NCI-H226 (cell line): ENCODE measurements around the gene GPR156.
A peak's percentile ranks its signal among the peaks of the same experiment; 100 is the strongest.

ENCODE experiments used
- DNase-seq: peaks from one replicate; pipeline ENCODE4 v3.0.0-alpha.2; 2015

The GPR156 gene

DNA sequence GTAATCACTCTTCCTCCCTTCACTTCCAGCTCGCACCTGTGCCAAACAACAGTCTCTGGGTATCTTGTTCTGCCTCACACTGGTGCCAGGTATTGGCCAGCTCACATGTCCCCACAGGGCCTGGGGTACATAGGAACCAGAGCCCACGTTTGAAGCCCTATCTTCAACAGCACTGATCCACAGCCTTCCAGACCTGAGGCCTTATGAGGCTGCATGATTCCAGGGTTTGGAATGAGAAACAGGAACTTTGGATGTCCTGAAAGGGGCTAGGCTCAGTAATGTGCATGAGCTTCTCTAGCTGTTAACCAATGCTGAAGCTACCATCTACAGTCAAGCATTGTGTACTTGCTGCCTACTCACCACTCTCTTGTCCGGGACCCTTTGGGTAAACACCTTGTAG lies 92.4 kb downstream of the GPR156 start:
- DNase-seq: no peak

DNA sequence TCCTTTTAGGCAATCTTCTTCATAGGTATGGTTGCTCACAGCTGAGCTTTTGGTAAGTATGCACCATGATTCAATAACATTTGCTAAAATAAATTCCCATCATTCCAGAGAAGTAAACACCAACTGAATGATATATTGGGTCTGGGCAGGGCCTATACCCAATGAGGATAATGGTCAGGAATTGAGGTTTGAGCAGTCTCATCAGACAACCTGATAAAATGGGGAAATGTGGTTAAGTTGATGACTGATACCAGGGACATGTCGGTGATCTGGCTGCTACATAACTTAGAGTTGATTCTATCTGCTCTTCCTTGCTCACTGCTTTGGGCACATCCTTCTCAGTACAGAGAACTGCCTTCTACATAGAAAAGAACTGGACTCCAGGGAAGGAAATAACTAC lies 92.9 kb downstream of the GPR156 start:
- DNase-seq: no peak

DNA sequence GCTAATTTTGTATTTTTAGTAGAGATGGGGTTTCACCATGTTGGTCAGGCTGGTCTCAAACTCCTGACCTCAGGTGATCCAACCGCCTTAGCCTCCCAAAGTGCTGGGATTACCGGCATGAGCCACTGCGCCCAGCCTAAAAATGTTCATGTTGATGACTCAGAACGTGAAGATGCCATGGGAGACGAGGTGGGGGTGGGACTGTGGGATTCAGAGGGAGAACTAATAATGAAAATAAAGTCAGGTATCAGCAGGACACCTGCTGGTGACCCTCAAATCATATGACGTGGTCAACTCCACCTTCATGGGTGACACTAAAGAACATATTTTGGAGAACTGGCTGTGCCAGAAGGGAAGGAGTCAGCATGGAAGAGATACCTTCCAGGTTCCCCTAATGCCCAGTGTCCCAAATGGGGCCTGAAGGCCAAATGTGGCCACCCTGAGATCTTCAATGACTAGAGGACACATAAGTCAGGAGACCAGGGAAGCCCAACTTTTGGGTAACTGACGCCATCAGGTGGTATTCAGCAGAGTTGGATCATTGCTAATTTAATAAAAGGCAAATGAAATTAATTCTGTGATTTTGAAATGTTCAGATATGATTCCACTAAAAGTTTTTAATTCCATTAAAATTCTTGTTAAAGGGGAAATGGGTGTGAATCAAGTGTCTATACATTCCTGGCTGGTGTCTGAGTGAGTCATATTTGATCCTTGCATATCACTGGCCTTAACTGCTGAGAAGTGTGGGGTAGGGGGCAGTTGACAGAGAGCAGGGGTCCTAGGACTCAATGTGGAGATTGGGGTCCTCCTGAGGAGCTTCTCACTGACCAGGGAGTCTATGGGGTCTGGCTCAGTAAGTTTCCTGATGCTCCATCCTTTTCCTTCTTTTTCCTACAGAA lies 102.2 kb downstream of the GPR156 start:
- DNase-seq: no peak

DNA sequence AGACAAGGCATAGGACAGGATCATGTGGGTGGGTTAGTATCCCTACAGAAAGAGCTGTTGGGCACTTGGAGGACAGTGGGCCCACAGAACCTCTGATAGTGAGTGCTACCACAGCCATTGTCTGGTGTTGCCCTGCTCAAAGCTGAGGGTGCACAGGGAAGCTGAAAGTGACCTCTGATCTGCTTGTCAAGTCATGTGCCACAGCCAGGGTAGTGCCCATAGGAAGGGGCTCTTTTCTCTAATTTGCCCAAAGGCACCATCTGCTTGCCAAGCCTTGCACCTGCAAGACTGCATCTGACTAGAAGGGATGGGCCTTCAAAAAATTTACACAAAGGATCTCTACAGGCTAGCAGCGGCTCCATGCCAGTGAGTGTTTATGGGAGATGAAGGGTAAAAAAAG lies 103.4 kb downstream of the GPR156 start:
- DNase-seq: no peak

DNA sequence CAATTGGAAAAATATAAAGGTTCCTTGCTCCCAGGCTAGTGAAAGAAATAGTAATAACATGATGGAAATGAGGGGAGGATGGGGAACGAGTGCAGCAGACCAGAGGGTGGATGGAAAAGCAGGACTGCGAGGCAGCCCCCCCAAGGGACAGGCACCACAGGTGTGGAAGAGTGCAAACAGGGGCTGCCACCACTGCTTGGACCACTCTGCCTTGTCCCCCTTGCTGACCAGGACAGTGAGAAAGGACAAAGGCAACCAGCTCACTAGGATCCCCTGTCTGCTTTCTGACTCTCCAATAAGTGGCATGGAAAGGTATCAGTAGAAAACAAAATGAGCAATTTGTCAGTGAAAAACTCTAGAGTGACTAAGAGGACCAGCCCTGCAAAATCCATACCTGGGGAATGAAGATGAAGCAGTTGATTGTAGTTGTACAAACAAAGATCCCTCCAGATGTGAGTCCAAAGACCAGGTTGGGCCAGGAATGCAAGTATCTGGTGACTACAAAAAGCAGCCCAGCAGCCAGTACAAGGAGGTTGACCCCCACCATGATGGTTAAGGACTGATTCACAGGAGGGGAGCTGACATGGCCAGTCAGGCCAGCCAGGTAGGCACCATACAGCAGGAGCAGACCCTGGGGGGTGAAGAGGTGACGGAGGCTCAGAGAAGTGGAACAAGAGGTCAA lies 104.2 kb downstream of the GPR156 start:
- no peak for DNase-seq

DNA sequence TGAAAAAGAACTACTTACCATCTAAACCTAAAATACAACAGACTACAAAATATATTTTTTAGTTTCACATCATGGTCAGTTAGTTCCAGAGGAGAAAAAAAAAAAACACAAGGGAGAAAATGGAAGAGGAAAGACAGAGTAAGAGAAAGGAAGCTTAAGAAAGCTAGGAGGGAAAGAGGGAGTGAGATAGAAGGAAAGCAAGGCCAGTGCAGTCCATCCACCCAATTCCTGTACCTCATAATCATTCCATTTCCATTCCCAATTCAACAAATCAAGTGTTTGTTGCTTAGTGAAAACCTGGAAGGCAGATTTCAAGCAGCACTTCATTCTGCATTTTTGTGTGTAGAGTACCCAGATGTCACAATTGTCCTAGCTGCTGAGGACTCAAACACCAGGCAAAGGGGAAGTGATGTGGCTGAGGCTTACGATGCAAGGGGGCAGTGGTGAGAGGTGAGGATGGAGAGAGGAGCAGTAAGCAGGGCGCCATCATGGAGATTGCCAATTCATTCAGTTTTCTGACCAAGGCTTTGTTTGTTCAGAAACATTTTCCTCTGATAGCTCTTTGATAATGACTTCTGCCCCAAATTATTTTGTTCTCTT lies 107.2 kb downstream of the GPR156 start:
- no peak for DNase-seq

DNA sequence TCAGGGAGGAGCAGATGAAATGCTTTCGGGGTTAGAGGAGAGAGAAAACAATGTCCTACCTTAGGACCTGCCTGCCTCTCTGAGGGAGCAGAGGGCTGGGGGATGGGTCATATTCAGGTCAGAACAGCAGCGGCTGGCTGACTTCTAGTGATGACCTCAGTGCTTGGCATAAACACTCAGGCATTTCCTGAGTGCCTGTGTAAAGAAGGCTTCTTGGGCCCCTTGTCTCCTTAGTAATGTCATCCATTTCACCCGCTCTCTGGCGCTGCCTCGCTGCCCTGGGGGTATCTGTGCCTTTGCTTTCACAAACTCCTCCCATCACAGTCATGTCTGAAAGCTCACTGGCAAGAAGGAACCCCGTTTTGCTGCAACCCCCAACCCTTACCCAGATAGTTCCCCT lies 107.9 kb downstream of the GPR156 start:
- peak; percentile 76 for DNase-seq

DNA sequence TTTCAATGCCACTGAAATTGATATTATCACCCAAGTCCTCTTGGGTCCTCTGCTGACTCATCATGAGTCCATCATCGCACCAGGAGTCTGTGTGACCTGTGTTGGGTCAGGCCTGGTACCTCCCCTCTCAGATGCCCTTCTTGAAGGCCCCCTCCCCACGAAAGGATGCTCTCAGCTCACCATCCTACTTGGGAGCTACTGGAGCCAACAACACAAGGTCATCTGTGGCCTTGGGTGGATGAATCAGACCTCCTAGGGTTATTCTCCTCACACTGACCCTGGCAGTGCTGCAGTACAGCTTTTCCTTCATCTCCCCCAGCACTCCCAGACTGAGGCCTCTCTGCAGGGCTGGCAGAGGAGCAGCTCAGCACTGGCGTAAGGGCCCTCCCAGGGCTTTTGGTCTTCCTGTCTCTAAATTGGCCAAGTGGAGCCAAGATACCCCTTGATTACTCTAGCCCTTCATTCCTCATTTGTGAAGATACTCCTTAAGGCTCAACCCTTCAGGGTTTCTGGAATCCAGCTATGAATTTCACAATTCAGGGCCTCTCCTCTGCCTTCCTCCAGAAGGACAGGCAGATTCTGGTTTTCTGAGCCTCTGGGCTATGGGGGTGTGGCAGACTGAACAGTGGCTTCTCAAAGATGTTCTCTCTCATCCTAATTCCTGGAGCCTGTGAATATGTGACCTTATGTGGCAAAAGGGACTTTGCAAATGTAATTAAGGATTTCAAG lies 110.0 kb downstream of the GPR156 start:
- no peak for DNase-seq

DNA sequence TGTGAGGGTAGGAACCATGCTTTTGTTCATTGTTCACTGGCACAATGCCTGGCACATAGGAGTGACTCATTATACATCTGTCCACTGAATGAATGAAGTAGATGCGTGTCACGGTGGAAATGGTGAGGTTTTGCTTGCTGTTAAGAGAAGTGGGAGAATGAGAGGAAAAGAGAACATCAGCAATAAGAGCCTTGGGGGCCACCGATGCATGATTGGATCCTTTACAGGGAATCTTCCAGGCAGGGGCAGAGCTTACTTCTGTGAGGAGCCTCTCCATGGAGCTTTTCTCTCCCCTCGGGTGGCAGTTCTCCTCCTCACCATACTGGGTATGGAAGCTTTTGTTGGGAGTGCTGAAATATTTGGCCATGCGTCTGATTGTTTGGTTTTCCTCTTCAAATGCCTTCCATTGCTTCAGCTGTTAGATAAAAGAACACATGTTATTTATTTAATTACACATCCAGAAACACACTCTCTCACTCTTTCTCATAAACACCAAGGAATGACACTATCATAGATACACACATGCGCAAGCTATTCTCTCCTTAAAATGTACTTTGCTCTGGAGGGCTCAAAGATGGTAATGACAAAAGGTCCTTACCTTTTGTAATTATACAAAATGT lies 111.9 kb downstream of the GPR156 start:
- no peak for DNase-seq

DNA sequence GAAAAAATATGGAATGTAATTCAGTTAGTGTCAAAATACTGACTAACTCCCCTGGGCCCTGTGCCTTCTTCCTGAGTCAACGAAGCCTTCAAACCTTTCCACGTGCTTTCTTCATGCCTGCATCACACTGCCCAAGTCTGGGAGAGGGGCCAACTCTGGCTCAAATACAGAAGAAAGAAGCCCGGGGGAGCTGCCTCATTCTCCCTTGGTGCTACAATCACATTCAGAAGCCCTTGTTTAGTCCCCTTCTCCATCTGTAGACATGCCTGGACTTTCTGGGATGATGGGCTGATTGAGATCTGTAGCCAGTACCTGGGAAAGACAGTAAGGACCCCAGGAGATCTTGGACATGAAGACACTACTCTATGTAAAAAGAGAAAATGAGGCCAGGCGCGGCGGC lies 113.0 kb downstream of the GPR156 start:
- DNase-seq: peak; percentile 66

DNA sequence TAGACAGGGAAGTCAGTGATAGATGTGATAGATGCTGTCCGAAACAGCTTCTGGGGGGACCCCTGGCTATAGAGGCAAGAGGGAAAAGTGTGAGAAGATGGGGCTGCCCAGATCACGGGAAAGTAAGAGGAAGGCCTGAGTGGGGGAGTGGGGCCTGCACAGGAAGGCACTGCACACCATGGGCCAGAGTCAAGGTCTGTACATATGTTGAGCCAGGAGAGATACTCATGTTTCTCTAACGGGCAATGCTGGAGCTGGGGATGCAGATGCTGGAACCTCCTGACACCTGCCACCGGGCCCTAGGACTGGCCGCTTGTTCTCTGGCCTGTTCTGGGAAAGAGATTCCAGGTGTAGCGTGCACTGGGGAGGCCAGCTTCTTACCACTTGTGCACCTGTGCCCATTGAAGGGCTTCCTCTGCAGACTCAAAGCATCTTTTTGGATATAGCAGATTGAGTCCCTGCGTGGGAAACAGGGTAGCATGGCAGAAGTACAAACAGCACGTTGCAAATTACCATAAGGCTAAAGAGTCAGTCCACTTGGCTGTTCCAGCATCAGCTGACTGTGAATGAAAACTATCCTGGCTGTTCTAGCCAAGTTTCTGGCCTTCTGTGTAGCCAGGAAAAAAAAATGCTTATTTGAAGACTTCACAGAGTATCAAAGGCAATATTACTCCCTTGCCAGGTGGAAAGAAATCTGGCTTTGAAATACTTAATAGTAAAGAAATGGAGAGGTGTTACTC lies 113.7 kb downstream of the GPR156 start:
- no peak for DNase-seq

DNA sequence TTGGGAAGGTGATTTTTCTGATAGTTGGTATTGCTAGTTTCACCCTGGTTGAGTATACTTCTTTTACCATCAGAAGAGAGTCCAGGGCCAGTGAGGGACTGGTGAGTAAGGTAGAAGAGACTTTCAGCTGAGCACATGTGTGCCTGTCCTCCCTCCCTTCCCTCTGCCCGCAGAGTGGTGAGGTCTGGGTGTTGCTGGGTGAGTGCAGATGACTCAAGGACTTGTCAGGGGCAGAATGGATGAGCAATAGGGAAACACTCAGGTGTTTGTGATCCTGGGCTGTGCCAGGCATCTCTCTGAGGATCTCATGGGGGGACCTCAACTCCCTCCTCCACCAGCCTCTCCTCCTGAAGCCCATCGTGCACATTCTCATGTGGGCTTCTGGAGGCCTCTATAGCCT lies 114.8 kb downstream of the GPR156 start:
- DNase-seq: peak; percentile 76

DNA sequence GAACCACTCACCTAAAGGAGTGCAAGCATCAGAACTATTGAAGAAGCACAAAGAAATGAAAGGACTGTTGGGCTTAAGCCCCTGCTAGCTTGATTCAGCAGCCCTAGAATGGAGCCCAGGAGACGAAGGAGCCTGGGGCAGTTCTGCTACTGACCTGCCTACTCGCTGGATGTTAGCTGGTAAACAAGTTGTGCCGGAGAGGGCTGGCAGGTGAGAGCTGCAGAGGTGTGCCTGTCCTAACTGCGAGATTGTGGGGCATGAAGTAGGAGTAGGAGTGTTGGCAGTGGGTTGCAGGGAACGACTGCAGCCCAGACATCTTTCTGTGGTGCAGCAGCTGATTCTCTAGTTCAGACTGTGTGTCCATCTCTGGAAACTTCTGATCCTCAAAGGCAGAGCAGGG lies 115.6 kb downstream of the GPR156 start:
- DNase-seq: no peak

DNA sequence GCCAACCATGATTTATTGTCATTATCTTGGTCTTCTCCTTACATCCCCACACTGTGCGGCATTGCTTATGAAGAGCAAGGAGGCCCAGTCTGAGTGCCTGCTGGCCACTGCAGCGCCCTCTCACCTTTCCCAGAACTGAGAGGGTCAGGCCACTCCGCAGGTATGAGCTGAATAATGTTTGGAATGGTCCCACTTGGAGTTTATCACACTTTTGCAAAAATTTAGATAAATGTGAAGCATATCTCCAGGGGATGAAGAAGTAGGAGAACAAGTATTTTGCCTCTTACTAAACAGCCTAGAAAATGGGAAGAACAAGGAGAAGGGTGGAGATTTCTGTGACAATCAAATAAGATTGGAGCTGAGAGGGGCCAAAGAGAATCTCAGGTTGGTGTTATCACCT lies 116.4 kb downstream of the GPR156 start:
- no peak for DNase-seq

DNA sequence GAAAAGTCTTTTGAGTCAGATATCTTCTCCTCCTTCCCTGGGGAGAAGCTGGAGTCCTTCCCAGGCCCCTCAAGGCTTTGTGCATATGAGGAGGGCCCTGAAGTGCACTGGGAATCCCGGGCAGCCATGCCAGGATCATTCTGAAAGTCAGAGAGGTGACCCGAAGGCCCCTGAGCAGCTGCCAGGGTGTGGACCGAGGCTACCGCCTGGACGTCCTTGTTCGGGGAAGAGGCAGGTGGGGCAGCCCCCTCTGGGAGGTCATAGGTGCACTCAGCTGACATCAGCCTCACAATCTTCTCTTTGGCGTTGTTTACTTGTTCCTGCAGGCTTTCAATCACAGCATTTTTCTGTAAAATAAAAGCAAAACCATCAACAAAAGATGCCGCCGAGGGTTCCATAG lies 117.0 kb downstream of the GPR156 start:
- DNase-seq: no peak

DNA sequence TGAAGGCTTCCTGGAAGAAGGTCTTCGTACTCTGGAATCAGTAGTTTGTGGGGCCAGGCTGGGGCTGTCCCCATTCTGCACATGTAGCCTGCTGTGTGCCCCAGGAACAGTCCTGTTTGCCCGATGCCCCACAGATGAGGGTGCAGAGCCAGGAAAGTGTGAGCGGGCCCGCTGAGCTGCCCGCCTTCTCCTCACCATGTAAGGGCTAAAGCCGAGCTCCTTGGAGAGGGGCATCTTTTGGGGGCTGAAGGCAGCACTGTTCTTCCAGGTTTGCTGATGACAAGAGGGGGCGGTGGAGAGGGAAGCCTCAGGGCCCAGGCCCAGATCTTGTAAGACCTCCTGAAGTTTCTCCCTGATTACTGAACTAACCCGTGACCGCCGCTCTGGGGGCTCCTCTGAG lies 117.5 kb downstream of the GPR156 start:
- DNase-seq: no peak

DNA sequence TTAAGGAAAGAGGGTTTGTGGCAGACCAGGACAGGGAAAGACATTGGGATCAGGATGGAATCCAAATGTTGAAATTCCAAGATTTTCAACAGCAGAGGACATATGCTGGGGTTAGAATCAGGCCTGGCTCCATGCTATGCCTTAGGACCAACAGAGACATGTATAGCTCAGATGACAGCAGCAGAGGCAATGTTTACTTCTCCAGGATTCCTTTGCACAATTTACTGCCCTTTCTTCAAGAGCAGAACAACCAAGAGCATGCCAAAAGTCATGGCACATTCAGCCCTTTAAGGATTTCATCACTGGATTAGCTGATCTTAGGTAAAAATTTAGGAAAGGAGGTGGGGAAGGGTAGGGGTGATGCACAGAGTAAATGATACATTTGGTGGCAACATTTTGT lies 121.2 kb downstream of the GPR156 start:
- no peak for DNase-seq

DNA sequence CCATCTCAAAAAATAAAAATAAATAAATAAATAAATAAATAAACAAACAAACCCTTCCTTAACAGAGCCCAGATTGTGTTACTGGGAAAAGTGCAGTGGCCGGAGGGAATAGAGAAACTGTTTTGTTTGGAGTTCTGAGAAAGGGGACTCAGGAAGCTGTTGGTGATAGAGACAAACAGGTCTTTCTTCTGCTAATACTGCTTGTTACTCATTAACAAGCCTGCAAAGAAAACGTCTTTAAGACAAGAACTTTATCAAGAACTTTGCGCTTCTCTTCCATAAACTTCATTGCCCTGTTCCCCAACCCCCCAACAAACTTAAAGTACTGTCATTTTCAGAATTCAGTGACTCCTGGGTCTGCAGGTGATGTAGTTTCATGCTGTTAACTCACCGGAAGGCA lies 122.0 kb downstream of the GPR156 start:
- no peak for DNase-seq

DNA sequence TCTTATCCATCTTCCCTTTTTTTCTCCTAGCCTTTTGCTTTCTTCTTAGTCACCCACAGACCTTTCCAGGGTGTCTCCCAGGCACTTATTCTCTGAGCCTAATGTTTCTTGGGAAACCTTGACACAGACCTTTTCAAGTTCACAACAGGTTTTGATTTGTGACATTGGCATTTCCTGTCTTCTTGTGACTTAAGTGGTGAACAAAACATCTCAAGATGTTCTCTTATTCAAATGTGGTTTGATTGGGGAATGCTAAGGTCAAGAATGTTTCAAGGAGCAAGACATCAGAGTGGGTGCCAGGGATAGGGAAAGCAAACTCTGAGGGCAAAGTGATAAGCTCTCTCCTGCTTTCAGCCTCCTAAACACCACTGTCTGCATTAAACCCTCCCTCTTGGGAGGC lies 122.6 kb downstream of the GPR156 start:
- DNase-seq: peak; percentile 2

DNA sequence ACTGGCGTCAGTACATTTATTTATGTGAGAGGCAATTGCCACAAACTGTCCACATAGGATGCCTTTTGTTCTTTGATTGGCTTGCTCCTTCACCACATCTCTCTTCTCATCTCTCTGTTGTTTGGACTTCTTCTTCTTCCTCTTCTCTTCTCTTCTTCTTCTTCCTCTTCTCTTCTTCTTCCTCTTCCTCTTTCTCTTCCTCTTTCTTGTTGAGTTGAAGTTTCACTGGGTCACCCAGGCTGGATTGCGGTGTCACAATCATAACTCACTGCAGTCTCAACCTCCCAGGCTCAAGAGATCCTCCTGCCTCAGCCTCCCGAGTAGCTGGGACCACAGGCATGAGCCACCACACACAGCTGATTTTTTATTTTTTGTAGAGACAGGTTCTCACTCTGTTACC lies 123.1 kb downstream of the GPR156 start:
- no peak for DNase-seq

DNA sequence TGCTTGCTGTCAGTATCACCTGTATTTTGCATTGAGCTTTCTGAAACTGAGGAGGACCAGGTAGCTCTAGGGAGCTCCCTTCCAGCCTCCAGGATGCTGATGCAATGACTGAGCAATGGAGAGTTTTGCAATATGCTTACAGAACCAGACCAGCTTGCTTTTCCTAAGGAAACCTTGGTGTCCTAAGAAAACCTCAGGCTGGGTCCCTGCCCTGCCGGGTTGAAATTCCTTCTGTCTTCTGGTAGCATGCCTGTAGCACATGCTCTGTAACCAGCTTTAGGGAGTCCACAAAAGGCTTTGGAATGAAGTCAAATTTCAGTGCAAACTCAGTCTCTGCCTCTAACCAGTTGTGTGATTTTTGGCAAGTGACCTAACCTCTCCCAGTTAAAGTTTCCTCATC lies 125.0 kb downstream of the GPR156 start:
- DNase-seq: peak; percentile 90

DNA sequence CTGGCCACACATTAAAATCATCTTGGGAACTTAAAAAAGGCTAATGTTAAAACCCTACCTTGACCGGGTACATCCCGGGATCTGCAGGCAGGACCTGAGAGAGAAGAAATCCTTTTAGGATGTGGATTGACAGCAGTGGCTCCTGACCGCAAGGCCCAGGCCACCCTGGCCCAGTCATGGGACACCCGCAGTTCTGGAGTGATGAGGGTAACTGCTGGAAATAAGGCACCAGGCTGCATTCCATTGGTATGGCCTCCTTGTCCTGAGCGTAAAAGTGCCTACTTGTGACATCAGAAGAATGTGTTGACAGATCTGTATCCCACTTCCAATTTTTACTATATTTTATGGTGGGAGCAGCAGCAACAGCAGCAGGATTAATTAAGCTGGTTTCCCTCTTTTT lies 127.3 kb downstream of the GPR156 start:
- no peak for DNase-seq
